Mammary epithelial cell (primary cell): ENCODE data around the gene INTS14.

Source experiments
- EZH2 ChIP-seq: IDR thresholded peaks from 2 replicates; pipeline ENCODE4 v1.6.1; 2012; ENCODE audit warnings: low read length, inconsistent platforms, borderline replicate concordance
- TF ChIP-seq, protein P1 (sequence below), 2 donors: IDR thresholded peaks in 1 of 2; conservative IDR thresholded peaks in 1 of 2; 2 replicates each; pipeline ENCODE4 v1.5.1; 2011 to 2012; ENCODE audit warnings: inconsistent platforms in 2 of 2, low read length in 2 of 2, mild to moderate bottlenecking in 2 of 2, control low read depth in 1 of 2, low read depth in 1 of 2; ENCODE audit not compliant: insufficient read depth in 1 of 2; ENCODE audit errors: extremely low read depth in 1 of 2

DNA sequence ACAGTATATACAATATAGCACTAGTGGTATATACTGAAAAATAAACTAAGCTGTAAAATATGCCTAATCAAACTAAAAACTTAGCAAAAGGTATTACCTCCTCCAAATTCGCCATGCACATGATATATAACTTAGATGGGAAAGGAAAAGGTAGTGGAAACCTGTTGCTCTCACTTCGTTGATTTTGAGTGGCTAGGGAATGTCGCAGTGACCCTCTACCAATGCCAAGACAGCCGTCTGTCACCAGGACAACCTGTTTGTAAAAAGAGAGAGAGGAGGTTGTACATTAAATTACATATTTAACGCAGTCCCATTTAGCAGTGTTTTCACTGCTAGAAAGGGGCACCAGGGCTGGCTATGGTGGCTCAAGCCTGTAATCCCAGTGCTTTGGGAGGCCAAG lies 11.3 kb downstream of the INTS14 start:
- TF ChIP-seq, protein P1, sequence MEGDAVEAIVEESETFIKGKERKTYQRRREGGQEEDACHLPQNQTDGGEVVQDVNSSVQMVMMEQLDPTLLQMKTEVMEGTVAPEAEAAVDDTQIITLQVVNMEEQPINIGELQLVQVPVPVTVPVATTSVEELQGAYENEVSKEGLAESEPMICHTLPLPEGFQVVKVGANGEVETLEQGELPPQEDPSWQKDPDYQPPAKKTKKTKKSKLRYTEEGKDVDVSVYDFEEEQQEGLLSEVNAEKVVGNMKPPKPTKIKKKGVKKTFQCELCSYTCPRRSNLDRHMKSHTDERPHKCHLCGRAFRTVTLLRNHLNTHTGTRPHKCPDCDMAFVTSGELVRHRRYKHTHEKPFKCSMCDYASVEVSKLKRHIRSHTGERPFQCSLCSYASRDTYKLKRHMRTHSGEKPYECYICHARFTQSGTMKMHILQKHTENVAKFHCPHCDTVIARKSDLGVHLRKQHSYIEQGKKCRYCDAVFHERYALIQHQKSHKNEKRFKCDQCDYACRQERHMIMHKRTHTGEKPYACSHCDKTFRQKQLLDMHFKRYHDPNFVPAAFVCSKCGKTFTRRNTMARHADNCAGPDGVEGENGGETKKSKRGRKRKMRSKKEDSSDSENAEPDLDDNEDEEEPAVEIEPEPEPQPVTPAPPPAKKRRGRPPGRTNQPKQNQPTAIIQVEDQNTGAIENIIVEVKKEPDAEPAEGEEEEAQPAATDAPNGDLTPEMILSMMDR (conservative IDR thresholded peaks at IDR 0.05 in 1 of 2, IDR thresholded peaks at IDR 0.05 in 1 of 2; ENCODE audit: extremely low read depth in 1 of 2, insufficient read depth in 1 of 2, low read depth in 1 of 2, low read length in 2 of 2) = no peak
- TF ChIP-seq EZH2 = no peak
